Left lung (tissue), 10 donors: ENCODE measurements around the gene SORBS1. TPM values are rescaled to one million over a fixed set of nuclear protein-coding genes. Genes with fewer than 3 reads are reported as not detected.
"Not testable (repeated sequence)": the region's sequence is repeated elsewhere in the genome, so short reads cannot be mapped to it uniquely, and the experiment has no call there.

Source experiments
- ATAC-seq: fragments of 200-7000 bp; cut with Tn5 transposase; one replicate; pipeline ENCODE4 v1.9.1; 2020; ENCODE audit warnings: moderate library complexity
- DNase-seq, 4 donors: peaks; one replicate each; pipeline ENCODE4 v3.0.0-alpha.2; 2013 to 2020
- H3K27ac ChIP-seq, 2 donors: fragments of 200-600 bp; sonication (generic) in 1 of 2; one replicate each; pipeline versions ENCODE4 v1.5.0 to v1.8.0; 2020 to 2021
- H3K27me3 ChIP-seq, 2 donors: fragments of 200-600 bp; sonication (generic) in 1 of 2; one replicate each; pipeline versions ENCODE4 v1.5.0 to v1.8.0; 2020 to 2021
- H3K36me3 ChIP-seq, 2 donors: fragments of 200-600 bp; sonication (generic) in 1 of 2; one replicate each; pipeline versions ENCODE4 v1.5.0 to v1.8.0; 2020 to 2021
- H3K4me1 ChIP-seq, 2 donors: fragments of 200-600 bp; one replicate each; pipeline ENCODE4 v1.8.0; 2021
- H3K4me3 ChIP-seq, 2 donors: fragments of 200-600 bp; sonication (generic) in 1 of 2; one replicate each; pipeline versions ENCODE4 v1.5.0 to v1.8.0; 2020 to 2021; ENCODE audit warnings: mild to moderate bottlenecking in 1 of 2
- H3K9me3 ChIP-seq, 2 donors: fragments of 200-600 bp; sonication (generic) in 1 of 2; one replicate each; pipeline versions ENCODE4 v1.5.0 to v1.8.0; 2020 to 2021
- intact Hi-C, 2 donors: fragments of 100-400 bp; cut with DNase I; formaldehyde crosslinking; loops; one replicate each; pipeline versions ENCODE4 v1.11.2 to v1.14.2; 2022
- polyA plus RNA-seq, 6 donors: library from polyadenylated mRNA; unstranded; fragments of 120-200 nt; gene quantifications; one replicate each; pipeline ENCODE4 v1.2.1, GENCODE V29; 2013; ENCODE audit not compliant: insufficient read length in 6 of 6
- total RNA-seq, 2 donors: library from RNA; stranded (reverse); fragmentation: NEBNext Ultra II Directional; extraction: Animal tissue kit (Norgen Biotek cat#: 25700); gene quantifications; one replicate each; pipeline ENCODE4 v1.2.1, GENCODE V29; 2021
- TF ChIP-seq, protein P1 (sequence below), 2 donors: fragments of 200-600 bp; sonication (generic) in 1 of 2; IDR thresholded peaks; one replicate each; pipeline versions ENCODE4 v1.5.0 to v1.8.0; 2021; ENCODE audit warnings: antibody characterized with exemption in 2 of 2
- donor health status: DM: no; HTN: yes; CAD: no.
- donor health status: DM: no; HTN: no; CAD: no.

SORBS1 gene
- total and polyA plus RNA-seq, 8 donors = 23.3 to 52.7 (median 36.4) TPM

DNA sequence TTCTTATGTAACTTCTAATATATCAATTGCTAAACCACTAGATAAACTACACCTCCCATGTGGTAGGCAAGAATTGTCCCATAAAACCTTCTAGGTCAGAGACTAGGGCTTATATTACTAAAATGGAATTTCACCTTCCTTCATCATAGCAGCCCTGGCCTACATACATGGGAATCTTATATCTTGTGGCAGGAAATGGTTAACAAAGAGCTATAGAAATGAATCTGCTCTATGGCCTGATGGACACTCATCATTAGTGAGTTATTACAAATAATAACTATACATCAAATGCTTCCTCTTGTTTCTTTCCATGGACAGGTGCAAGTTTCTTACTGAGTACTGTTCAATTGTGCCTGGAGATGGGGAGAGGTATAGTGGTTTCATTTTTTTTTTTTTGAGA is 208.0 kb downstream of the SORBS1 start:
- DNase-seq = no peak
- peaks cover 0 to 15% of the 10 kb centered on the region in 2 donors for H3K36me3 ChIP-seq
- no peak overlapping the region for H3K27ac ChIP-seq
- H3K9me3 ChIP-seq = no peaks in the 10 kb centered on the region
- H3K4me3 ChIP-seq = no peak overlapping the region
- TF ChIP-seq, protein P1, sequence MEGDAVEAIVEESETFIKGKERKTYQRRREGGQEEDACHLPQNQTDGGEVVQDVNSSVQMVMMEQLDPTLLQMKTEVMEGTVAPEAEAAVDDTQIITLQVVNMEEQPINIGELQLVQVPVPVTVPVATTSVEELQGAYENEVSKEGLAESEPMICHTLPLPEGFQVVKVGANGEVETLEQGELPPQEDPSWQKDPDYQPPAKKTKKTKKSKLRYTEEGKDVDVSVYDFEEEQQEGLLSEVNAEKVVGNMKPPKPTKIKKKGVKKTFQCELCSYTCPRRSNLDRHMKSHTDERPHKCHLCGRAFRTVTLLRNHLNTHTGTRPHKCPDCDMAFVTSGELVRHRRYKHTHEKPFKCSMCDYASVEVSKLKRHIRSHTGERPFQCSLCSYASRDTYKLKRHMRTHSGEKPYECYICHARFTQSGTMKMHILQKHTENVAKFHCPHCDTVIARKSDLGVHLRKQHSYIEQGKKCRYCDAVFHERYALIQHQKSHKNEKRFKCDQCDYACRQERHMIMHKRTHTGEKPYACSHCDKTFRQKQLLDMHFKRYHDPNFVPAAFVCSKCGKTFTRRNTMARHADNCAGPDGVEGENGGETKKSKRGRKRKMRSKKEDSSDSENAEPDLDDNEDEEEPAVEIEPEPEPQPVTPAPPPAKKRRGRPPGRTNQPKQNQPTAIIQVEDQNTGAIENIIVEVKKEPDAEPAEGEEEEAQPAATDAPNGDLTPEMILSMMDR (IDR thresholded peaks at IDR 0.05) = no peak
- peaks cover 17 to 18% of the 10 kb centered on the region in 2 donors for H3K4me1 ChIP-seq
- ATAC-seq = no peak
- H3K27me3 ChIP-seq = no peaks in the 10 kb centered on the region
- intact Hi-C loops = no loop called here

DNA sequence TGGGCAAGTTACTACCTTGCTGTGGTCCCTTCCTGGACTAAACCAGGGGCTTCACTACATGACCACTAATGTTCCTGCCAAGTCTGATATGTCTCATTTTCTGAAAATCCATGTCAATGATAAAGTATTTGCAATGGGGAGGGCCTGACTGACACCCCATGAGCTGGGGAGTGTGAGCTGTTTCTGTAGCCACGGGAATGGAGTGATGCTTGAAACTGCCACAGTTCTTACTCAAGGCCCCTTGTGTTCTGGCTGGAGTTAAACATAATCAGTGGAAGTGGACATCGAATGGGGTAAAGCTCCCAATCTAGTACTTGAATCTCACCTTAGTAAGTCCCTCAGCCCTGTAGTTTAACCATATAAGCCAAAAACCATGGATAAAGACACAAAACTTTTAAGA is 208.5 kb downstream of the SORBS1 start:
- intact Hi-C loops = no loop called here
- H3K27ac ChIP-seq = no peak overlapping the region
- no peaks in the 10 kb centered on the region for H3K27me3 ChIP-seq
- DNase-seq = no peak
- H3K4me1 ChIP-seq = peaks cover 17 to 18% of the 10 kb centered on the region in 2 donors
- no peak overlapping the region for H3K4me3 ChIP-seq
- TF ChIP-seq, protein P1 (IDR thresholded peaks at IDR 0.05) = no peak
- peaks cover 0 to 15% of the 10 kb centered on the region in 2 donors for H3K36me3 ChIP-seq
- no peak for ATAC-seq
- H3K9me3 ChIP-seq = no peaks in the 10 kb centered on the region

- DNase-seq (no peak), ATAC-seq (peak; percentile 37)
- peaks cover 0 to 5% of the 10 kb centered on the region in 2 donors for H3K36me3 ChIP-seq
- no peak overlapping the region for H3K4me3 ChIP-seq
- H3K4me1 ChIP-seq = peaks cover 17 to 18% of the 10 kb centered on the region in 2 donors
- no peaks in the 10 kb centered on the region for H3K27me3 ChIP-seq
- TF ChIP-seq, protein P1 (IDR thresholded peaks at IDR 0.05) = no peak
- intact Hi-C loops = no loop called here
- H3K9me3 ChIP-seq = no peaks in the 10 kb centered on the region
- H3K27ac ChIP-seq = peak overlapping the region; percentile 14 to 30
These were observed 210.3 kb downstream of the SORBS1 start for GRCh38 chr10:95350830-95351228.

DNA sequence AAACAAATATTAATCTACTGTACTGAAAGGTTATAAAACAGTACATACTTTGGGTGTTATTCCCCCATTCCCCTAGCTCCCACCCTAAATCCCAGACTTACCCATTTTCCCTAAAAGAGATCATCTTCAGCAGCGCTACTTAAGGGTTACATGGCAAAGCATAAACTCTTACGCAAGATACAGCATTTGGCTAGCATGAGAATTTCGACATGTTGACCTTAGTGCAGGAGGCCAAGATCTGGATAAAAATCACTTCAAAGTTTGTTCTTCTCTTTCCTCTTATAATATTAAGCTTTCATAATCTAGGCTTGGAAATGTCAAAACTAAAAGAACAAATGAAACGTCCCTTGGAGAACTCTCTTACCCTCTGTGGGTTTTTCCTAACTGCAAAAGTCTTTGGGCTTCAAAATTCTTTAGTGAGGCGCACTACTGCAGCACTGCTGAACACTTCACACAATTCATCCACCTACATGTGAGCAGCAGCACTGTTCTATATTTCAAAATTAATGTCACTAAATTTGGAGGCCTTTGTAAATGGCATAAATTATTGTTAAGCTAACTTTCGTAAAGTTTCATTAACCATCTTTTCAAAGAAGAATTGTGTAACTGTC is 210.8 kb downstream of the SORBS1 start:
- ATAC-seq (peak; percentile 79), DNase-seq (peak in 2 of 4 donors; percentile 72 to 81)
- intact Hi-C loops = no loop called here
- TF ChIP-seq, protein P1 (IDR thresholded peaks at IDR 0.05) = no peak
- H3K4me3 ChIP-seq = no peak overlapping the region
- H3K36me3 ChIP-seq = no peaks in the 10 kb centered on the region
- H3K27me3 ChIP-seq = no peaks in the 10 kb centered on the region
- peaks cover 17 to 18% of the 10 kb centered on the region in 2 donors for H3K4me1 ChIP-seq
- H3K9me3 ChIP-seq = no peaks in the 10 kb centered on the region
- H3K27ac ChIP-seq = peak overlapping the region; percentile 14 to 30

DNA sequence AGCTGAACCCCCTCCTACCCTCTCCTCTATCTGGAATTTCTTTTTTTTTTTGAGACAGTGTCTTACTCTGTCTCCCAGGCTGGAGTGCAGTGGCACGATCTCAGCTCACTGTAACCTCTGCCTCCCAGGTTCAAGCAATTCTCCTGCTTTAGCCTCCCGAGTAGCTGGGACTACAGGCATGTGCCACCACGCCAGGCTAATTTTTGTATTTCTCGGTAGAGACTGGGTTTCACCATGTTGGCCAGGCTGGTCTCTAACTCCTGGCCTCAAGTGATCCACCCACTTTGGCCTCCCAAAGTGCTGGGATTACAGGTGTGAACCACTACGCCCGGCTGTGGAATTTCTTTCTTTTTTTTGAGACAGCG is 213.8 kb downstream of the SORBS1 start:
- ATAC-seq, intact Hi-C loops, H3K27me3 ChIP-seq, DNase-seq, H3K27ac ChIP-seq, H3K4me3 ChIP-seq, H3K9me3 ChIP-seq, H3K36me3 ChIP-seq: not testable (repeated sequence)
- peaks cover 17 to 18% of the 10 kb centered on the region in 2 donors for H3K4me1 ChIP-seq
